Smooth muscle cell (in vitro differentiated cells): ENCODE data around the gene NLRP1. TPM values are rescaled to one million over a fixed set of nuclear protein-coding genes. Genes with fewer than 3 reads are reported as not detected.

Experiments
- DNase-seq: peaks from one replicate; lab custom pipeline; 2025; ENCODE audit not compliant: unreplicated experiment; lab: John Stamatoyannopoulos, UW
- H2AFZ ChIP-seq: fragments of 200-600 bp; sonication (generic); 2 replicates; pipeline ENCODE4 v1.6.0; 2016; ENCODE audit warnings: antibody characterized with exemption, low read depth, mild to moderate bottlenecking
- H3F3A ChIP-seq: fragments of 200-600 bp; sonication (generic); 2 replicates; pipeline ENCODE4 v1.6.0; 2017; ENCODE audit warnings: antibody characterized with exemption, low read depth
- H3K27ac ChIP-seq: fragments of 200-600 bp; sonication (generic); 2 replicates; pipeline ENCODE4 v1.5.1; 2016; ENCODE audit warnings: low read depth, mild to moderate bottlenecking
- H3K27me3 ChIP-seq: fragments of 200-600 bp; sonication (generic); 2 replicates; pipeline ENCODE4 v1.6.1; 2016; ENCODE audit warnings: low read depth, mild to moderate bottlenecking
- H3K36me3 ChIP-seq: fragments of 200-600 bp; sonication (generic); 2 replicates; pipeline ENCODE4 v1.5.1; 2016; ENCODE audit warnings: low read depth
- H3K4me1 ChIP-seq: fragments of 200-600 bp; sonication (generic); 2 replicates; pipeline ENCODE4 v1.5.1; 2016; ENCODE audit warnings: low read depth
- H3K4me2 ChIP-seq: fragments of 200-600 bp; sonication (generic); 2 replicates; pipeline ENCODE4 v1.6.0; 2016; ENCODE audit warnings: mild to moderate bottlenecking
- H3K4me3 ChIP-seq: fragments of 200-600 bp; sonication (generic); 2 replicates; pipeline ENCODE4 v1.5.1; 2016; ENCODE audit warnings: mild to moderate bottlenecking
- H3K79me2 ChIP-seq: fragments of 200-600 bp; sonication (generic); 2 replicates; pipeline ENCODE4 v1.6.0; 2016; ENCODE audit warnings: low read depth, mild to moderate bottlenecking
- H3K9ac ChIP-seq: fragments of 200-600 bp; sonication (generic); 2 replicates; pipeline ENCODE4 v1.6.0; 2016; ENCODE audit warnings: low read depth
- H3K9me3 ChIP-seq: fragments of 200-600 bp; sonication (generic); replicated peaks from 2 replicates; pipeline ENCODE4 v1.5.1; 2016; ENCODE audit warnings: low read depth
- H4K20me1 ChIP-seq: fragments of 200-600 bp; sonication (generic); 2 replicates; pipeline ENCODE4 v1.6.0; 2016; ENCODE audit warnings: low read depth
- WGBS: methylation state at CpG from one replicate; pipeline ENCODE4 v1.1.7; 2016; ENCODE audit warnings: low lambda C conversion rate; 5-methylcytosine and 5-hydroxymethylcytosine counted together
- polyA plus RNA-seq: library from polyadenylated mRNA; unstranded; fragments of >200 nt; fragmentation: Nextera tagmentation; extraction: Ambion mirVana; gene quantifications from 2 replicates; pipeline ENCODE4 v1.2.1, GENCODE V29; 2016
- total RNA-seq: library from RNA; depleted of rRNA; stranded (reverse); fragments of >200 nt; gene quantifications from 2 replicates; pipeline ENCODE4 v1.2.3, GENCODE V29; 2014
- TF ChIP-seq, protein P1 (sequence below): fragments of 200-600 bp; sonication (generic); IDR thresholded peaks from 2 replicates; pipeline ENCODE4 v1.5.1; 2017; ENCODE audit warnings: borderline replicate concordance, mild to moderate bottlenecking, antibody characterized with exemption; ENCODE audit not compliant: insufficient read depth, poor library complexity, severe bottlenecking

NLRP1 gene
- total and polyA plus RNA-seq, 2 experiments from 2014 or later = 47.2 to 75.7 TPM

DNA sequence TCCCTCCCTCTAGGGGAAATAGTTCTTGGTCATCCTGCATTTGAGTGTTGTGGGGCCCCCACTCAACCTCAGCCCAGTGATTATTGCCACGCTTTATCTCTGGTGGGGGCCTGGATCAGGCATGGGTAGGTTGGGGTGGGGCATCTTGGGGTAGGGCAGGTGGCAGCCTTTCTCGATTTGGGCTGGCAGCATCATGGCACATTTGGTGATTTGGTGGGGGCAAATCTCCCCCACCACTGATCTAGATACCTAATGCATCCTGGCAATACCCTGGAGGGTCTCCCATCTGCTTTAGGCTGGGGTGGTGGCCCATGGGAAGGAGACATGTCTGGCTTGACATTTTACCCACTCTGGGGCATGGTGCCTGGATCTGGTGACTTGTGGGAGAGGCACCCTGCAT lies 40.2 kb downstream of the NLRP1 start:
- Histone ChIP-seq H3K36me3 (no peaks in the 10 kb centered on the region), H3K79me2 (no peaks in the 10 kb centered on the region), H3K9me3 (no peaks in the 10 kb centered on the region), H3K4me3 (no peak overlapping the region), H2AFZ (no peak overlapping the region), H3K4me2 (no peak overlapping the region), H3K27me3 (no peaks in the 10 kb centered on the region), H3K27ac (no peak overlapping the region), H3K9ac (no peak overlapping the region), H4K20me1 (no peaks in the 10 kb centered on the region), H3F3A (no peaks in the 10 kb centered on the region), H3K4me1 (no peaks in the 10 kb centered on the region)
- TF ChIP-seq, protein P1, sequence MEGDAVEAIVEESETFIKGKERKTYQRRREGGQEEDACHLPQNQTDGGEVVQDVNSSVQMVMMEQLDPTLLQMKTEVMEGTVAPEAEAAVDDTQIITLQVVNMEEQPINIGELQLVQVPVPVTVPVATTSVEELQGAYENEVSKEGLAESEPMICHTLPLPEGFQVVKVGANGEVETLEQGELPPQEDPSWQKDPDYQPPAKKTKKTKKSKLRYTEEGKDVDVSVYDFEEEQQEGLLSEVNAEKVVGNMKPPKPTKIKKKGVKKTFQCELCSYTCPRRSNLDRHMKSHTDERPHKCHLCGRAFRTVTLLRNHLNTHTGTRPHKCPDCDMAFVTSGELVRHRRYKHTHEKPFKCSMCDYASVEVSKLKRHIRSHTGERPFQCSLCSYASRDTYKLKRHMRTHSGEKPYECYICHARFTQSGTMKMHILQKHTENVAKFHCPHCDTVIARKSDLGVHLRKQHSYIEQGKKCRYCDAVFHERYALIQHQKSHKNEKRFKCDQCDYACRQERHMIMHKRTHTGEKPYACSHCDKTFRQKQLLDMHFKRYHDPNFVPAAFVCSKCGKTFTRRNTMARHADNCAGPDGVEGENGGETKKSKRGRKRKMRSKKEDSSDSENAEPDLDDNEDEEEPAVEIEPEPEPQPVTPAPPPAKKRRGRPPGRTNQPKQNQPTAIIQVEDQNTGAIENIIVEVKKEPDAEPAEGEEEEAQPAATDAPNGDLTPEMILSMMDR = no peak
- no peak for DNase-seq
- WGBS = 100% methylated on average over 2 of the region's 2 CpGs

DNA sequence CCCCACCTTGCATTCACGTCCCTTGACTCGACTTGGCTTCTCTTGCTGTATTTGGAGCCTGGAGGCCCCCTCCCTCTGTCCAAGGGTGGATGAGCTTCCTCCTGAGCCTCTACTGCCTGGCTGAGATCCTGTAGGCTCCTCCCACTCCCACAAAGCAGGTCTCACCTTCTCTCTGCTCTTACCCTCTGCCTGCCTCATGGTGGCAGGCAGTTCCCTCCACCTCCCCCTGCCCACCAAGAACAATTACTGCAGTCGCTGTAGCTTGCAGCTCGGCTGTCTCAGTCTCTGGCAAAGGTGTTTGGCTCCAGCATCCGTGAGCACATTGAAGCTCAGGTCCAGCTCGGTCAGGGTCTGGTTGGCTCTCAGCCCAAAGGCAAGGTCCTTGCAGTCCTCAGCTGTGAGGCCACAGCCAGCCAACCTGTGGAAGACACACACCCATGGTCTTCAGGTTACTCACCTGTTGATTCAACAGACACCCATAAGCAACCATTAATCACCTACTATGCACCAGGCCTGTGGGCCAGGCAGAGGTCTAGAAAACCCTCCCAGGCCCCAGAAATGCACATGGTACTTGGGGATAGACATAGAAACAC lies 42.6 kb downstream of the NLRP1 start:
- H4K20me1 ChIP-seq = no peaks in the 10 kb centered on the region
- H3K27ac ChIP-seq = no peak overlapping the region
- H3K4me1 ChIP-seq = no peaks in the 10 kb centered on the region
- H3F3A ChIP-seq = no peaks in the 10 kb centered on the region
- WGBS = 59% methylated on average over 6 of the region's 6 CpGs
- H3K9me3 ChIP-seq = no peaks in the 10 kb centered on the region
- no peaks in the 10 kb centered on the region for H3K27me3 ChIP-seq
- TF ChIP-seq, protein P1 = no peak
- no peak overlapping the region for H3K9ac ChIP-seq
- H3K4me2 ChIP-seq = no peak overlapping the region
- no peaks in the 10 kb centered on the region for H3K79me2 ChIP-seq
- no peak for DNase-seq
- H3K36me3 ChIP-seq = no peaks in the 10 kb centered on the region
- no peak overlapping the region for H3K4me3 ChIP-seq
- H2AFZ ChIP-seq = no peak overlapping the region

DNA sequence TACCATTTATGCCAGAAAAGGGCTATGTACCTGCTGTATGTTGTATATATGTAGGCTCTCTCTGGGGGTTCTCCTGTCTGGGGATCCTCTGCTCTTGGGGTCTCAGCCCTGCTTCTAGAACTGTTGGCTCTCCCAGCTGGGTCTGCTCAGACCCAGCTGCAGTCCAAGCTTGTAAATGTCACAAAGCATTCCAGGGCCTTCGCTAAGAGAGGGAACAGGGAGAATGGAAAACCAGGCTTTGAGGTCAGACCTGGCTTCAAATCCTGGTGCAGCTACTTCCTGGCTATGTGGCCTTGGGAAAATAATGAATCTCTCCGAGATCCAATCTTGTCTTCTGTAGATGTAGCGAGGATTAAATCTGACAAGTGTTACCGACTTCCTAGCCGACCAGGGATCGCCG lies 44.0 kb downstream of the NLRP1 start:
- no peak overlapping the region for H3K4me2 ChIP-seq
- H3K36me3 ChIP-seq = no peaks in the 10 kb centered on the region
- H3F3A ChIP-seq = no peaks in the 10 kb centered on the region
- no peak for DNase-seq
- H3K9ac ChIP-seq = no peak overlapping the region
- H3K4me3 ChIP-seq = no peak overlapping the region
- no peaks in the 10 kb centered on the region for H3K4me1 ChIP-seq
- no peak overlapping the region for H3K27ac ChIP-seq
- WGBS = 76% methylated on average over 7 of the region's 7 CpGs
- TF ChIP-seq, protein P1 = no peak
- H3K9me3 ChIP-seq = no peaks in the 10 kb centered on the region
- no peaks in the 10 kb centered on the region for H4K20me1 ChIP-seq
- H3K27me3 ChIP-seq = no peaks in the 10 kb centered on the region
- no peak overlapping the region for H2AFZ ChIP-seq
- no peaks in the 10 kb centered on the region for H3K79me2 ChIP-seq

DNA sequence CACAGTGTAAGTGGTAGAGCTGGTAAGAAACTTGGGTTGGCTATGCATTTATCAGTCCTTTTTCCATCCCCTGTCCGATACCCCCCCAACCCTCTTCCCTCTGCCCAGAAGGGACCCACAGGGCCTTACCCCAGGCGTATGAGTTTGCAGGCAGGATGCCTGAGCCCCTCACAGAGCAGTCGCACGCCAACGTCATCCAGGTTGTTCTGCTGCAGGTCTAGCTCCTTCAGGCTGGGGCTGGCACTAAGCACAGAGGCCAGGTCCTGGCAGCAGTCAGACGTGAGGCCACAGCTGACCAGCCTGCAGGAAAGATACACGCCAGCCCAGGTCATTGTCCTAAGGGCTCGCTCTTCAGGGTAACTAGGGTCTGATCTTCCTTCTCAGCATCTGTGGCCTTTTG lies 45.0 kb downstream of the NLRP1 start:
- H3K27me3 ChIP-seq = no peaks in the 10 kb centered on the region
- TF ChIP-seq, protein P1 = no peak
- H2AFZ ChIP-seq = no peak overlapping the region
- no peaks in the 10 kb centered on the region for H3K4me1 ChIP-seq
- H3K9ac ChIP-seq = no peak overlapping the region
- H3K36me3 ChIP-seq = no peaks in the 10 kb centered on the region
- H3K4me2 ChIP-seq = no peak overlapping the region
- no peaks in the 10 kb centered on the region for H4K20me1 ChIP-seq
- 96% methylated on average over 8 of the region's 8 CpGs for WGBS
- H3K79me2 ChIP-seq = no peaks in the 10 kb centered on the region
- DNase-seq = no peak
- H3F3A ChIP-seq = no peaks in the 10 kb centered on the region
- H3K4me3 ChIP-seq = no peak overlapping the region
- H3K27ac ChIP-seq = no peak overlapping the region
- no peaks in the 10 kb centered on the region for H3K9me3 ChIP-seq
